ENCODE data around the gene BCAP29. TPM values are rescaled to one million over a fixed set of nuclear protein-coding genes. Genes with fewer than 3 reads are reported as not detected.
A peak's percentile ranks its signal among the peaks of the same experiment; 100 is the strongest.
"Not testable (repeated sequence)": the region's sequence is repeated elsewhere in the genome, so short reads cannot be mapped to it uniquely, and the experiment has no call there.

The BCAP29 gene, protein sequence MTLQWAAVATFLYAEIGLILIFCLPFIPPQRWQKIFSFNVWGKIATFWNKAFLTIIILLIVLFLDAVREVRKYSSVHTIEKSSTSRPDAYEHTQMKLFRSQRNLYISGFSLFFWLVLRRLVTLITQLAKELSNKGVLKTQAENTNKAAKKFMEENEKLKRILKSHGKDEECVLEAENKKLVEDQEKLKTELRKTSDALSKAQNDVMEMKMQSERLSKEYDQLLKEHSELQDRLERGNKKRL
- polyA plus RNA-seq (ENCODE audit: low read depth in 6 of 6), result 10 to 100 TPM; 63.0 to 89.2 (median 77.5) TPM

DNA sequence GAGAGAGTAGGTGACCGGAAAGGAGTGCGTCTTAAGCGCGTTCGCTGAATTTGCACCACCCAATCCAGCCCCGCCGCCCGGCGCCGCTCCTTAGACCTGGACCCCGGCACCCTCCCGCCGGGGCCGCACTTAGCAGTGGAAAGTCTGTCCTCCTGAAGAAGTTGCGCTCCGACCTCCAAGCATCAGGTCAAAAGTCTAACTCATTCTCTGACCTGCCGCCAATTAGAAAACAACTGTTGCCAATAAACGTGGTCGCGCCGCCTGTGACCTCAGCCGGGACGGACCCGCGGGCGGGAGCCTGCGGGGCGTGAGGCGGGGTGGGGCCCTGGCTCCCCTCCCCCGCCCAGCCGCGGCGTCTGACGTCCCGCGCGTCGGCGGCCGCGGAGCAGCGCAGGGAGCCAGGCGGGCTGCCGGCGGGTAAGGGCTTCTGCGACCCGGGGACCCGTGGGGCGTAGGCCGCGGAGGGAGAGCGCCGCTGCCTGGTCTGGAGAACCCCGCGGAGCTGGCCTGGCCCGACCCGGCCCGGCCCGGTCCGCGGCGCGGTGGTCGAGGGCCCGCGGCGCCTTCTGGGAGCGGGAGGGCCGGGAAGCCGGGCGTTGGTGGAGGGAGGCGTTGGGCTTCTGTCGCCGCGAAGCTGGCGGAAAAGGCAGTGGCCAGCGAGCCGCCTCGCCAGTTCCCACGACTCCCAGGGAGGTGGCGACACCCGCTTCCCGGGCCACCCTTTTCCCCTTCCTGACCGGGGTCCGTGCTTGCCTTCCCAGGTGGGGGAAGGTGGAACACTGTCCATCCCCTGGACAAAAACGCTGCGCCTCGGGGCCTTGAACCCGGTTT is at the start of gene BCAP29:
TSS of gene BCAP29 (plus strand) at position 362 of the 831 bp plus-strand sequence. CDS start 527 bp downstream, outside the sequence.
- H3K36me3 Mint-ChIP-seq, result peaks cover 2 to 5% of the 10 kb centered on the region in 2 donors
- peak within 1 kb of the TSS; percentile 84 to 96 (median 92) for H3K4me3 Mint-ChIP-seq
- H3K4me1 Mint-ChIP-seq, result peaks cover 20 to 32% (median 27%) of the 10 kb centered on the region in 3 donors

DNA sequence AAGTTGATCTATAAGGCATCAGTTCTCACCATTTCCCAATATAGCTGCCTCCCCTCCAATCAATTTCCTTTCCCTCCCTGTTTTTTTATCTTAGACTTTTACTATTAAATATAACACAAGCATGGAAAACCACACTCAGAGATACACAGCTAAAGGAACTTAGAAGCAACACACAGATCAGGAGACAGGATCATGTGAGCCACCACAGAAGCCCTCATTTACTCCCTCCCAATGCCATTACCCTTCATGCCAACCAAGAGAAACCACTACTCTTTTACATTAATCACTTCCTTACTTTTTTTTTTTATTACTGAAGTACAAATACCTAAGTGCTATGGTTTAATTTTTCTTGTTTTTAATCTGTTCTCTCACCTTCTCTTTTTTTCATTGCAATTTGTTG is 49.3 kb upstream of the BCAP29 start:
- H3K36me3 Mint-ChIP-seq, result peaks cover 28 to 30% of the 10 kb centered on the region in 2 donors
- H3K27ac Mint-ChIP-seq, result no peak overlapping the region
- peaks cover 10 to 30% (median 26%) of the 10 kb centered on the region in 3 donors for H3K4me1 Mint-ChIP-seq
- peaks cover 0 to 10% (median 0%) of the 10 kb centered on the region in 7 donors for H3K9me3 Mint-ChIP-seq
- ATAC-seq (ENCODE audit: low read depth in 2 of 2), result no peak
- no peak for DNase-seq
- no peaks in the 10 kb centered on the region for H3K27me3 Mint-ChIP-seq
- H3K4me3 Mint-ChIP-seq, result no peak overlapping the region

More for the DNA sequence above, at the start of gene BCAP29:
- Mint-ChIP-seq H3K27ac (peak within 1 kb of the TSS; percentile 79 to 97 (median 92)), H3K27me3 (no peaks in the 10 kb centered on the region), H3K9me3 (no peaks in the 10 kb centered on the region)
- DNase-seq (peak; percentile 85), ATAC-seq (ENCODE audit: low read depth in 2 of 2) (peak; percentile 95 to 97)

DNA sequence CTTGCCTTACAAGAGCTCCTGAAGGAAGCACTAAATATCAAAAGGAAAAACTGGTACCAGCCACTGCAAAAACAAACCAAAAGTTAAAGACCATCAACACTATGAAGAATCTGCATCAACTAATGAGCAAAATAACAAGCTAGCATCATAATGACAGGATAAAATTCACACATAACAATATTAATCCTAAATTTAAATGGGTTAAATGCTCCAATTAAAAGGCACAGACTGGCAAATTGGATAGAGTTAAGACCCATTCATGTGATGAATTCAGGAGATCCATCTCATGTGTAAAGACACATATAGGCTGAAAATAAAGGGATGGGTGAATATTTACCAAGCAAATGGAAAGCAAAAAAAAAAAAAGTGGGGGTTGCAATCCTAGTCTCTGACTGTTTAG is 45.9 kb upstream of the BCAP29 start:
- DNase-seq (no peak), ATAC-seq (ENCODE audit: low read depth in 2 of 2) (no peak)
- H3K27me3 Mint-ChIP-seq, result no peaks in the 10 kb centered on the region
- peaks cover 22 to 34% of the 10 kb centered on the region in 2 donors for H3K36me3 Mint-ChIP-seq
- H3K4me3 Mint-ChIP-seq, result no peak overlapping the region
- peaks cover 0 to 10% (median 7%) of the 10 kb centered on the region in 7 donors for H3K9me3 Mint-ChIP-seq
- H3K4me1 Mint-ChIP-seq, result peaks cover 10 to 39% (median 26%) of the 10 kb centered on the region in 3 donors
- no peak overlapping the region for H3K27ac Mint-ChIP-seq

DNA sequence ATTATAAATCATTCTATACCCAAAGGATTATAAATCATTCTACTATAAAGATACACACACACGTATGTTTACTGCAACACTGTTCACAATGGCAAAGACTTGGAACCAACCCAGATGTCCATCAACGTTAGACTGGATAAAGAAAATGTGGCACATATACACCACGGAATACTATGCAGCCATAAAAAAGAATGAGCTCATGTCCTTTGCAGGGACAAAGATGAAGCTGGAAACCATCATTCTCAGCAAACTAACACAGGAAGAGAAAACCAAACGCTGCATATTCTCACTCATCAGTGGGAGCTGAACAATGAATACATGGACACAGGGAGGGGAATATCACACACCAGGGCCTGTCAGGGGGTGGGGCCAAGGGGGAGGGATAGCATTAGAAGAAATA is 42.8 kb upstream of the BCAP29 start:
- not testable (repeated sequence) for H3K4me3 Mint-ChIP-seq
- peaks cover 10 to 39% (median 30%) of the 10 kb centered on the region in 3 donors for H3K4me1 Mint-ChIP-seq

DNA sequence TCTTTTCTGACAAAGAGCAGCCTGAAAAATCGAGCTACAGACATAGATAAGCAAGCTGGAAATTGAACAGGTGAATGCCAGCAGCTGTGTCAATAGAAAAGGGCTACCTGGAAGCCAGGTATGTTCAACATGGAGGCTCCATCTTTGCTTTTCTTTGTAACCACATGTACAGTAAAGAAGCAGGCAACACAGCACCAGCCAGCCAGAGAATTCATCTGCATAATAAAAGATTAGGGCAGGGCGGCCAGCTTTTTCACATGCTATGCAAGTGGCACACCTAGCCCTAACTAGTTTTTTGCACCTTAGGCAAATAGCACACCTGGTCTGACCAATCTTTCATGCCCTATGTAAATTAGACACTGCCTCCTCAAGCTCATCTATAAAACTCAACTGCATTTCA is 42.0 kb upstream of the BCAP29 start:
- H3K9me3 Mint-ChIP-seq, result peaks cover 0 to 11% (median 7%) of the 10 kb centered on the region in 7 donors
- H3K36me3 Mint-ChIP-seq, result peaks cover 35 to 41% of the 10 kb centered on the region in 2 donors
- DNase-seq, result no peak
- peaks cover 7 to 39% (median 29%) of the 10 kb centered on the region in 3 donors for H3K4me1 Mint-ChIP-seq
- H3K27me3 Mint-ChIP-seq, result no peaks in the 10 kb centered on the region
- H3K4me3 Mint-ChIP-seq, result no peak overlapping the region
- no peak overlapping the region for H3K27ac Mint-ChIP-seq
- ATAC-seq (ENCODE audit: low read depth in 2 of 2), result no peak

More for the DNA sequence above, 42.8 kb upstream of the BCAP29 start:
- not testable (repeated sequence) for DNase-seq; ATAC-seq (ENCODE audit: low read depth in 2 of 2); H3K27me3 Mint-ChIP-seq; H3K9me3 Mint-ChIP-seq; H3K27ac Mint-ChIP-seq
- H3K36me3 Mint-ChIP-seq, result peaks cover 31 to 40% of the 10 kb centered on the region in 2 donors

DNA sequence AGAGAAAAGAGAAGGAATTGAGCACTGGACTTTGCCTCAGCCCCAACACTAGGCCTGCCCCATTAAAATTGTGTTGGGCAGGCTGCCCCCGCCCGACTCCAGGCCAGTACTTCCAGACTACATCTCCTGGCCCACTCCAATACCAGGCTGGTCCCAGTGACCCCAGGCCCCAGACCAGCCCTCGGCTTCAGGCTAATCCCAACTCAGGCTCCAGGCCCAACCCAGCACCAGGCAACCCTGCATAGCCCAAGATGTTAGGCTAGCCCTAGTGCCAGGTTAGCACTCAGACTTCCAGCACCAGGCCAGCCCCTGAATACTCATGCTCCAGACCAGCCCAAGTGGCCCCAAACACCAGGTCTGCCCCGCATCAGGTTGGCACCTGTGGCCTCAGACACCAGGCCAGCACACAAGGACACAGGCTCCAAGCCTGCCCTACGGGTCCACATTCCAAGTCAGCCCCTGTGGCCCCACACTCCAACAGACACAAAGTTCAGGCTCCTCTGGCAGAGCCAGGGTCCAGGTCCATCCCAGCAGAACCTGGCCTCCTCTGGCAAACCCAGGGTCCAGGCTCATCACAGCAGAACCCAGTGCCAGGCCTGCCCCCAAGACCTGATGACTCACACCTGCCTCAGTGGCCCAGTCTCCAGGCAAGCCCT is 36.6 kb upstream of the BCAP29 start:
- Mint-ChIP-seq H3K4me1 (peaks cover 0 to 17% (median 6%) of the 10 kb centered on the region in 3 donors), H3K27ac (peak overlapping the region in 2 of 6 donors; percentile 37 to 50), H3K36me3 (peaks cover 50 to 54% of the 10 kb centered on the region in 2 donors), H3K27me3 (no peaks in the 10 kb centered on the region), H3K9me3 (peaks cover 8 to 33% (median 19%) of the 10 kb centered on the region in 7 donors), H3K4me3 (no peak overlapping the region)
- no peak for DNase-seq
- ATAC-seq (ENCODE audit: low read depth in 2 of 2), result no peak

DNA sequence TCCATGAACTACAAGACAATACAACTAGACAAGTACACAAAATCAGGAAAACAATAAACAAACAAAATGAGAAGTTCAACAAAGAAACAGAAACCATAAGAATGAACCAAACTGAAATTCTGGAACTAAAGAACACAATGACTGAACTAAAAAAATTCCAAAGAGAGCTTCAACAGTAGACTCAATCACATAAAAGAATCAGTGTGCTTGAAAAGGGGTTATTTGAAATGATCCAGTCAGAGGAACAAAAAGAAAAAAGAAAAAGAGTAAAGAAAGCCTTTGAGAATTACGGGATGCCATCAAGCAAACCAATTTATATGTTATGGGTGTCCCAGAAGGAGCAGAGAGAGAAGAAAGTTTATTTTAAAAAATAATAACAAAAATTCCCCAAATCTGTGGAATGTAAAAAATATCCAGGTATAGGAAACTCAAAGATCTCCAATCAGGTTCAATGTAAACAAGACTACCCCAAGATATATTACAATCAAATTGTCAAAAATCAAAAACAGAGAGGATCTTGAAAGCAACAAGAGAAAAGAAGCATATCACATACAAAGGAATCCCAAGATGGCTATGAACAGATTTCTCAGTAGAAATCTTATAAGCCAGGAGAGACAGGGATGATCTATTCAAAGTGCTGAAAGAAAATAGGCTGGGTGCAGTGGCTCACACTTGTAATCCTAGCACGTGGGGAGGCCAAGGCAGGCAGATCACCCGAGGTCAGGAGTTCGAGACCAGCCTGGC is 35.0 kb upstream of the BCAP29 start:
- peaks cover 9 to 33% (median 19%) of the 10 kb centered on the region in 7 donors for H3K9me3 Mint-ChIP-seq
- peaks cover 4 to 22% (median 16%) of the 10 kb centered on the region in 3 donors for H3K4me1 Mint-ChIP-seq
- no peak overlapping the region for H3K4me3 Mint-ChIP-seq
- no peak for ATAC-seq (ENCODE audit: low read depth in 2 of 2)
- peaks cover 51 to 53% of the 10 kb centered on the region in 2 donors for H3K36me3 Mint-ChIP-seq
- no peak for DNase-seq
- H3K27ac Mint-ChIP-seq, result peak overlapping the region in 1 of 6 donors; percentile 11
- no peaks in the 10 kb centered on the region for H3K27me3 Mint-ChIP-seq

DNA sequence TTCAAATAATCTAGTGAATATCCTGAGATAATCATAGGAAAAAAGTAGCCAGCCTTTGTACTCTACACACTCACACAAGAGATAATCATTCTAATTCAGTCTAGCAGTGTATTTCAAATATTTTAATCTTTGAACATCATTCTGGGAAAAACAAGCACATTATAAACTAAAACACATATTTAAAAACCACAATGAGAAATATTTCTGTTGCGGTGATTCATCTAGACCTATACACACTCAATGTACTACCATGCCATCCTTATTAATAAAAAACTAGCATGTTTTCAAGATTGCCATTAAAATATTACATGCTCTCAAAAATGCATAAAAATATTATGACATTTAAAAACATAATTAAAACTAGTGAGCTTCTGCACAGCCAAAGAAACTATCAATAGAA is 28.1 kb upstream of the BCAP29 start:
- no peaks in the 10 kb centered on the region for H3K27me3 Mint-ChIP-seq
- H3K36me3 Mint-ChIP-seq, result peaks cover 24 to 48% of the 10 kb centered on the region in 2 donors
- peak overlapping the region in 1 of 6 donors; percentile 59 for H3K27ac Mint-ChIP-seq
- H3K4me1 Mint-ChIP-seq, result peaks cover 14 to 27% (median 26%) of the 10 kb centered on the region in 3 donors
- no peak overlapping the region for H3K4me3 Mint-ChIP-seq
- H3K9me3 Mint-ChIP-seq, result peaks cover 0 to 9% (median 2%) of the 10 kb centered on the region in 7 donors
- ATAC-seq (ENCODE audit: low read depth in 2 of 2) (no peak), DNase-seq (no peak)

DNA sequence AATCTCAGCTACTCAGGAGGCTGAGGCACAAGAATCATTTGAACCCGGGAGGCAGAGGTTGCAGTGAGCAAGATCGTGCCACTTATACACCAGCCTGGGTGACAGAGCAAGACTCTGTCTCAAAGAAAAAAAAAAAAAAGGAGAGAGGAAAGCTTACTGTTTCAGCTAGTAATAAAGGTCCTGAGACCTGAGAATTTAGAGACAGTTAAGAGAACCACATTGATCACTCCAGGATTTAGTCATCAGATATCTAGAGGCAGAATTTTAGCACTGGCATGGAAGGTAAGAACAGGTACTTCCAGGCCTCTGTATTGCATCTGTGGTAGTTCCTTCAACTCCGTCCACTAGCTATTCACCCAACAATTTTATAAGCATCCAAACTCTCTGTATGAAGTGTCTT is 24.2 kb upstream of the BCAP29 start:
- no peaks in the 10 kb centered on the region for H3K9me3 Mint-ChIP-seq
- H3K27me3 Mint-ChIP-seq, result no peaks in the 10 kb centered on the region
- DNase-seq (no peak), ATAC-seq (ENCODE audit: low read depth in 2 of 2) (no peak)
- H3K36me3 Mint-ChIP-seq, result peaks cover 0 to 29% of the 10 kb centered on the region in 2 donors
- H3K27ac Mint-ChIP-seq, result peak overlapping the region in 1 of 6 donors; percentile 53
- peaks cover 9 to 34% (median 25%) of the 10 kb centered on the region in 3 donors for H3K4me1 Mint-ChIP-seq
- no peak overlapping the region for H3K4me3 Mint-ChIP-seq

DNA sequence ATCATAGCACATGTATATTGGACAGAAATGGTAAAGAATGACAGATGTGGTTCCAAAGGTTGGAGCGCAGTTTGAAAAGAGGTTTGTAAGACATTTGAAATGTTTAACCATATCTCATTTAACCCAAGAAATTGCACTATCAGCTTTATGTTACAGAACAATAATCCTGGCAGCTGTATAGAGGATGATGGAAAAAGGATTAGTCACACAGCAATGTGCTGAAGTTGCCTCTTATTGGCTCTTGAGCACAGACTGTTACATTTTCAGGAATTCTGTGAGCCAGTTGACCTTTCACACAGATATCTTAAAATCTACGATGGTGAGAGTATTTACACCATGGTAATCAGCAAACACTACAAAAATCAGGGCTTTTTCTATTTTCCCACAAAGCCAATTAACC is 20.2 kb upstream of the BCAP29 start:
- ATAC-seq (ENCODE audit: low read depth in 2 of 2) (no peak), DNase-seq (no peak)
- Mint-ChIP-seq H3K27me3 (no peaks in the 10 kb centered on the region), H3K4me3 (peak overlapping the region in 2 of 8 donors; percentile 16 to 89), H3K4me1 (peaks cover 29 to 54% (median 40%) of the 10 kb centered on the region in 3 donors), H3K9me3 (no peaks in the 10 kb centered on the region), H3K27ac (peak overlapping the region in 1 of 6 donors; percentile 90), H3K36me3 (peaks cover 0 to 16% of the 10 kb centered on the region in 2 donors)

DNA sequence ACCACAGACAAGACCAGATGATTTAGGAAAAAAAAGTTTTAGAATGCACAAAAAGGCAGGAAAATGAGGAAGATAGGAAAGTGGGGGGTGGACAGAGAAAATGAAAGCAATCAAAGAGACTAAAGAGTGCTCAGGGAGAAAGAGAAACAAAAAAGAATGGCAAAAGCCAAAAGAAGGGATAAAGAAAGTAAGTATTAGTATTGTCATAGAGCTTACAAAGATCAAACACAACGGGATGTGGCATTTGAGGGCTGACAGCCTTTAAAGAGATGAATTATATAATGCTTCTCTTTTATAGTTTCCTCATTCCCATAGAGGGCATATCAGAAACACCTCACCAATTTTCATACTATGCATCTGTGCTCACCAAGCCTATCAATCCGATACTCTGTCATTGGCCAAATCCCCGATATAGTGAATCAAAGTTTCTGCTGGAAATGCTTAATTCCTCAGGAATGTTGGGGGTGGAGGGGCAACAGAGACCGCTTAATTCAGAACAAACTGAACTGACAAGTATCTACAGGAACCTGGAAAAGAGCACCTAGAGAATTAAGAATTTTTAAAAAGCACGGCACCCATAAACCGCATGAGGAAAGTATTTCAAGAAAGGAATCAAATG is 19.0 kb upstream of the BCAP29 start:
- H3K9me3 Mint-ChIP-seq, result no peaks in the 10 kb centered on the region
- ATAC-seq (ENCODE audit: low read depth in 2 of 2) (peak in 1 of 2 donors; percentile 76), DNase-seq (no peak)
- peaks cover 0 to 7% of the 10 kb centered on the region in 2 donors for H3K36me3 Mint-ChIP-seq
- H3K27ac Mint-ChIP-seq, result peak overlapping the region; percentile 36 to 97 (median 80)
- peak overlapping the region in 5 of 8 donors; percentile 14 to 90 (median 84) for H3K4me3 Mint-ChIP-seq
- no peaks in the 10 kb centered on the region for H3K27me3 Mint-ChIP-seq
- peaks cover 32 to 59% (median 41%) of the 10 kb centered on the region in 3 donors for H3K4me1 Mint-ChIP-seq

DNA sequence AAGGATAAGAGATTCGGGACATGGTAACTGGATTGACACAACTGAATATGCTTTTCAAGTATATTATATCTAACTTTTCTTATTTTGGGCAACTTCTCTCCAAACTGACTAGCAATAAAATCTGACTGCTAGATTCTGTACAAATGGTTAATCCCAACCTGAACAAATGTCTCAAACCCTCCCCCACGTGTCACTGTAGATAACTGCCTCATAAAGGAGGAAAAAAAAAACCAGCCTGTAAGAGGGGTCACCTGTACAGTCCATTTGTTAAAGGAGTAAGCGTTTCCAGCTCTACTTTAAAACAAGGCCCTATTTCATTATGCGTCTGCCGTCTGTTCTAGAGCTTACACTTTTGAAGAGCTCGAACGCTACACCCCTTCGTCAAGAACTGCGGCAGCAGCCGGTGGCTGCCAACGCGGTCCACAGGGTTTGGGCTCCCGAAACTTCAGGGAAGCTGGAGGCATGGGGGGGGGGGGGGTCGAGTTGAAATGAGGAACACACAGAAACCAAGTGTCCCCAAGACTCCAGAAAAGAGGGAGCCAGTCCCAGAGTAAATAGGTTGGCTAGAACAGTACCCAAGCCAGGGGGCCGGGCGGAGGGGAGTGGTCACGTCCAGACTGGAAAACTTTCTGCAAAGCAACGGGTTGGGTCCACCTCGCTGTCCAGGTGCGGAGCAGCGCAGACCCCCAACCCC is 16.8 kb upstream of the BCAP29 start:
- H3K9me3 Mint-ChIP-seq, result no peaks in the 10 kb centered on the region
- no peaks in the 10 kb centered on the region for H3K27me3 Mint-ChIP-seq
- peak overlapping the region; percentile 88 to 97 (median 91) for H3K4me3 Mint-ChIP-seq
- peaks cover 37 to 61% (median 44%) of the 10 kb centered on the region in 3 donors for H3K4me1 Mint-ChIP-seq
- peak overlapping the region; percentile 93 to 99 (median 96) for H3K27ac Mint-ChIP-seq
- no peak for DNase-seq
- peak; percentile 20 to 44 for ATAC-seq (ENCODE audit: low read depth in 2 of 2)
- peaks cover 0 to 8% of the 10 kb centered on the region in 2 donors for H3K36me3 Mint-ChIP-seq
